RWPE2 (cell line): ENCODE results near the gene SEMA3F.

Experiments used
- ATAC-seq: fragments of 200-7000 bp; cut with Tn5 transposase; 3 replicates; pipeline ENCODE4 v1.9.1; 2021; ENCODE audit warnings: low read depth
- DNase-seq: peaks from one replicate; pipeline ENCODE4 v3.0.0-alpha.2; 2020; ENCODE audit warnings: low spot score
- H3K27ac ChIP-seq: fragments of 450-650 bp; 2 replicates; pipeline ENCODE4 v1.5.1; 2017; ENCODE audit warnings: mild to moderate bottlenecking; ENCODE audit not compliant: poor library complexity, severe bottlenecking
- H3K27me3 ChIP-seq: fragments of 250-450 bp; sonication (Bioruptor Pico); 2 replicates; pipeline ENCODE4 v1.5.1; 2021; ENCODE audit warnings: mild to moderate bottlenecking, moderate library complexity; ENCODE audit not compliant: insufficient read depth, poor library complexity, severe bottlenecking
- H3K36me3 ChIP-seq: fragments of 250-450 bp; sonication (Bioruptor Pico); 2 replicates; pipeline ENCODE4 v1.5.1; 2020; ENCODE audit warnings: low read depth, mild to moderate bottlenecking, moderate library complexity
- H3K4me1 ChIP-seq: fragments of 250-450 bp; sonication (Bioruptor Pico); 2 replicates; pipeline ENCODE4 v1.5.1; 2021; ENCODE audit warnings: mild to moderate bottlenecking, moderate library complexity; ENCODE audit not compliant: insufficient read depth, poor library complexity, severe bottlenecking
- H3K4me3 ChIP-seq: fragments of 250-450 bp; sonication (Bioruptor Pico); 2 replicates; pipeline ENCODE4 v1.5.1; 2021; ENCODE audit warnings: mild to moderate bottlenecking, moderate library complexity; ENCODE audit not compliant: severe bottlenecking
- H3K9me3 ChIP-seq: fragments of 250-450 bp; sonication (Bioruptor Pico); 2 replicates; pipeline ENCODE4 v1.5.1; 2021; ENCODE audit warnings: mild to moderate bottlenecking, moderate library complexity; ENCODE audit not compliant: severe bottlenecking
- CTCF ChIP-seq: fragments of 450-650 bp; IDR thresholded peaks from one replicate; pipeline ENCODE4 v1.5.1; 2017; ENCODE audit warnings: mild to moderate bottlenecking, moderate library complexity; ENCODE audit not compliant: poor library complexity, severe bottlenecking

The SEMA3F gene

GRCh38 chr3:50165910-50166538 is 10.9 kb downstream of the SEMA3F start:
- Histone ChIP-seq H3K9me3 (no peaks in the 10 kb centered on the region), H3K36me3 (peaks cover 89% of the 10 kb centered on the region), H3K4me3 (no peak overlapping the region), H3K4me1 (peaks cover 96% of the 10 kb centered on the region), H3K27me3 (no peaks in the 10 kb centered on the region), H3K27ac (peak overlapping the region; percentile 97)
- DNase-seq (no peak), ATAC-seq (no peak)
- no peak for TF ChIP-seq CTCF

GRCh38 chr3:50166620-50167019 is 11.5 kb downstream of the SEMA3F start:
- Histone ChIP-seq H3K4me1 (peaks cover 91% of the 10 kb centered on the region), H3K36me3 (peaks cover 89% of the 10 kb centered on the region), H3K27ac (peak overlapping the region; percentile 97), H3K27me3 (no peaks in the 10 kb centered on the region), H3K9me3 (no peaks in the 10 kb centered on the region), H3K4me3 (no peak overlapping the region)
- DNase-seq = no peak
- peak; percentile 0; the same call in 2 of the 3 replicates for ATAC-seq
- no peak for TF ChIP-seq CTCF

GRCh38 chr3:50167069-50167840 is 12.1 kb downstream of the SEMA3F start:
- H3K27me3 ChIP-seq = no peaks in the 10 kb centered on the region
- TF ChIP-seq CTCF = no peak
- H3K4me1 ChIP-seq = peaks cover 87% of the 10 kb centered on the region
- H3K36me3 ChIP-seq = peaks cover 89% of the 10 kb centered on the region
- ATAC-seq = peak; percentile 68
- no peaks in the 10 kb centered on the region for H3K9me3 ChIP-seq
- H3K27ac ChIP-seq = peak overlapping the region; percentile 97
- DNase-seq = peak; percentile 88
- no peak overlapping the region for H3K4me3 ChIP-seq

- H3K27ac ChIP-seq = peak overlapping the region; percentile 97
These were observed 12.7 kb downstream of the SEMA3F start for GRCh38 chr3:50167841-50168209.

More at GRCh38 chr3:50167841-50168209, 12.7 kb downstream of the SEMA3F start:
- no peaks in the 10 kb centered on the region for H3K9me3 ChIP-seq
- H3K27me3 ChIP-seq = no peaks in the 10 kb centered on the region
- H3K36me3 ChIP-seq = peaks cover 89% of the 10 kb centered on the region
- TF ChIP-seq CTCF = no peak
- peaks cover 82% of the 10 kb centered on the region for H3K4me1 ChIP-seq
- ATAC-seq (no peak), DNase-seq (no peak)
- H3K4me3 ChIP-seq = no peak overlapping the region
